Measurements from ENCODE around the gene GBA2. TPM values are rescaled to one million over a fixed set of nuclear protein-coding genes. Genes with fewer than 3 reads are reported as not detected.

GBA2 gene
- total RNA-seq, 1 donor, result 41.5 TPM

GRCh38 chr9:35718721-35719511, 30.1 kb downstream of the GBA2 start:
- no peak for DNase-seq (ENCODE audit: low read depth in 2 of 3, low spot score in 2 of 3)

- no peak for DNase-seq (ENCODE audit: low read depth in 2 of 3, low spot score in 2 of 3)
These were observed 31.7 kb downstream of the GBA2 start for GRCh38 chr9:35717132-35717870.

GRCh38 chr9:35716230-35716629, 32.8 kb downstream of the GBA2 start:
- DNase-seq (ENCODE audit: low read depth in 2 of 3, low spot score in 2 of 3), result no peak

- no peak for DNase-seq (ENCODE audit: low read depth in 2 of 3, low spot score in 2 of 3)
These were observed 34.3 kb downstream of the GBA2 start for GRCh38 chr9:35714579-35715252.

- no peak for DNase-seq (ENCODE audit: low read depth in 2 of 3, low spot score in 2 of 3)
These were observed 34.9 kb downstream of the GBA2 start for GRCh38 chr9:35714123-35714522.

- no peak for DNase-seq (ENCODE audit: low read depth in 2 of 3, low spot score in 2 of 3)
These were observed 35.5 kb downstream of the GBA2 start for GRCh38 chr9:35713578-35713977.

- no peak for DNase-seq (ENCODE audit: low read depth in 2 of 3, low spot score in 2 of 3)
These were observed 36.1 kb downstream of the GBA2 start for GRCh38 chr9:35712762-35713400.

- DNase-seq (ENCODE audit: low read depth in 2 of 3, low spot score in 2 of 3), result no peak
These were observed 37.3 kb downstream of the GBA2 start for GRCh38 chr9:35711501-35712428.

- DNase-seq (ENCODE audit: low read depth in 2 of 3, low spot score in 2 of 3), result no peak
These were observed 38.1 kb downstream of the GBA2 start for GRCh38 chr9:35710818-35711500.

GRCh38 chr9:35708146-35708545, 40.9 kb downstream of the GBA2 start:
- DNase-seq (ENCODE audit: low read depth in 2 of 3, low spot score in 2 of 3), result no peak

GRCh38 chr9:35706951-35707350, 42.1 kb downstream of the GBA2 start:
- DNase-seq (ENCODE audit: low read depth in 2 of 3, low spot score in 2 of 3), result no peak

- no peak for DNase-seq (ENCODE audit: low read depth in 2 of 3, low spot score in 2 of 3)
These were observed 43.1 kb downstream of the GBA2 start for GRCh38 chr9:35705836-35706430.

GRCh38 chr9:35705372-35705771, 43.7 kb downstream of the GBA2 start:
- DNase-seq (ENCODE audit: low read depth in 2 of 3, low spot score in 2 of 3), result no peak

GRCh38 chr9:35703906-35704672, 44.9 kb downstream of the GBA2 start:
- no peak for DNase-seq (ENCODE audit: low read depth in 2 of 3, low spot score in 2 of 3)

- DNase-seq (ENCODE audit: low read depth in 2 of 3, low spot score in 2 of 3), result no peak
These were observed 46.3 kb downstream of the GBA2 start for GRCh38 chr9:35702696-35703095.

- no peak for DNase-seq (ENCODE audit: low read depth in 2 of 3, low spot score in 2 of 3)
These were observed 48.1 kb downstream of the GBA2 start for GRCh38 chr9:35700942-35701341.

GRCh38 chr9:35700031-35700430, 49.0 kb downstream of the GBA2 start:
- DNase-seq (ENCODE audit: low read depth in 2 of 3, low spot score in 2 of 3), result no peak

- no peak for DNase-seq (ENCODE audit: low read depth in 2 of 3, low spot score in 2 of 3)
These were observed 50.8 kb downstream of the GBA2 start for GRCh38 chr9:35698231-35698630.
